OCI-LY3 (cell line): Measurements from ENCODE around the gene SUN5.
A peak's percentile ranks its signal among the peaks of the same experiment; 100 is the strongest.

Source experiments
- H2AFZ ChIP-seq: fragments of 200-600, 300-600 bp; shearing (Covaris generic); 2 replicates; pipeline ENCODE4 v1.6.0; 2014; ENCODE audit warnings: antibody characterized with exemption, low read depth, low read length
- H3K27ac ChIP-seq: fragments of 200-600, 300-600 bp; sonication (generic); 2 replicates; pipeline ENCODE4 v1.5.1; 2014; ENCODE audit warnings: mild to moderate bottlenecking, low read length, moderate library complexity, mixed read lengths
- H3K27me3 ChIP-seq: fragments of 200-600, 300-600 bp; sonication (generic); 2 replicates; pipeline ENCODE4 v1.6.1; 2014; ENCODE audit warnings: low read depth, low read length, mixed read lengths
- H3K36me3 ChIP-seq: fragments of 200-600, 300-600 bp; sonication (generic); replicated peaks from 2 replicates; pipeline ENCODE3; 2014; ENCODE audit warnings: low read depth, low read length, mixed read lengths
- H3K4me1 ChIP-seq: fragments of 300-600, 200-600 bp; sonication (generic); 2 replicates; pipeline ENCODE4 v1.6.1; 2014; ENCODE audit warnings: low read length, mixed read lengths
- H3K4me2 ChIP-seq: fragments of 200-600, 300-600 bp; sonication (generic); 2 replicates; pipeline ENCODE4 v1.6.1; 2014; ENCODE audit warnings: low read length, mixed read lengths
- H3K4me3 ChIP-seq: fragments of 300-600, 200-600 bp; sonication (generic); 2 replicates; pipeline ENCODE4 v1.5.1; 2014; ENCODE audit warnings: antibody characterized with exemption, mild to moderate bottlenecking, low read length, moderate library complexity
- H3K79me2 ChIP-seq: fragments of 300-600, 200-600 bp; shearing (Covaris generic); 2 replicates; pipeline ENCODE4 v1.6.1; 2014; ENCODE audit warnings: mild to moderate bottlenecking, low read length, mixed read lengths
- H3K9ac ChIP-seq: fragments of 300-600, 200-600 bp; shearing (Covaris generic); 2 replicates; pipeline ENCODE4 v1.6.0; 2014; ENCODE audit warnings: mild to moderate bottlenecking, low read length, moderate library complexity
- H3K9me3 ChIP-seq: fragments of 200-600, 300-600 bp; shearing (Covaris generic); 2 replicates; pipeline ENCODE4 v1.6.1; 2014; ENCODE audit warnings: low read length, mixed read lengths; ENCODE audit not compliant: insufficient read depth
- H4K20me1 ChIP-seq: fragments of 200-600, 300-600 bp; sonication (generic); 2 replicates; pipeline ENCODE4 v1.6.1; 2016; ENCODE audit warnings: low read length, mixed read lengths; ENCODE audit not compliant: insufficient read depth
- CTCF ChIP-seq: fragments of 200-600, 300-600 bp; sonication (generic); IDR thresholded peaks from 2 replicates; pipeline ENCODE4 v1.5.1; 2014; ENCODE audit warnings: antibody characterized with exemption, low read length, low read depth
- EZH2phosphoT487 ChIP-seq: fragments of 200-600 bp; shearing (Covaris generic); IDR thresholded peaks from 2 replicates; pipeline ENCODE4 v1.6.1; 2018; ENCODE audit warnings: antibody characterized with exemption, mixed run types, low read depth

Gene SUN5

GRCh38 chr20:32960849-32961731, 43.1 kb downstream of the SUN5 start:
- no peak overlapping the region for H3K4me3 ChIP-seq
- TF ChIP-seq CTCF: no peak
- TF ChIP-seq EZH2phosphoT487: no peak
- H3K27me3 ChIP-seq: no peaks in the 10 kb centered on the region
- peaks cover 3% of the 10 kb centered on the region for H3K36me3 ChIP-seq
- no peak overlapping the region for H2AFZ ChIP-seq
- H3K4me1 ChIP-seq: no peaks in the 10 kb centered on the region
- H3K27ac ChIP-seq: no peak overlapping the region
- H3K4me2 ChIP-seq: no peak overlapping the region
- H4K20me1 ChIP-seq: no peaks in the 10 kb centered on the region
- no peaks in the 10 kb centered on the region for H3K79me2 ChIP-seq
- no peak overlapping the region for H3K9ac ChIP-seq
- H3K9me3 ChIP-seq: peaks cover 6% of the 10 kb centered on the region; the same call in 1 of the 2 replicates

DNA sequence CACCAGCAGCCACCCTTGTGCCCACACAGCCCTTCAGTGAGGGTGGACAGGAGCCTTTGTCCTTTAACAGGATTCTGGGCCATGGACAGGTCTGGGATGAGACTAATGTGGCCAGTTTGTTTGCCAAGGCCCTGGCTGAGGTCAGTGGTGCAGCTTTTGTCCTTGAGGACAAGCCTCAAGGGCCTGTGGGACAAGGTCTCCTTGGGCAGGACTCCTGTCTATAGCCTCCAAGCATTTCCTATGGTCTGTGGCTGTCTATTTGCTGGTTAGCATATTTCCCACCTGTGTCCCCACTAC, 44.1 kb downstream of the SUN5 start:
- Histone ChIP-seq H3K4me3 (no peak overlapping the region), H3K79me2 (no peaks in the 10 kb centered on the region), H3K36me3 (peaks cover 3% of the 10 kb centered on the region), H3K4me1 (no peaks in the 10 kb centered on the region), H3K9me3 (peaks cover 6% of the 10 kb centered on the region; the same call in 1 of the 2 replicates), H3K9ac (no peak overlapping the region), H2AFZ (no peak overlapping the region), H3K27me3 (no peaks in the 10 kb centered on the region), H4K20me1 (no peaks in the 10 kb centered on the region), H3K27ac (no peak overlapping the region), H3K4me2 (no peak overlapping the region)
- no peak for TF ChIP-seq CTCF
- TF ChIP-seq EZH2phosphoT487: no peak

- Histone ChIP-seq H3K4me1 (no peaks in the 10 kb centered on the region), H4K20me1 (no peaks in the 10 kb centered on the region), H3K4me2 (no peak overlapping the region), H3K9me3 (peaks cover 6% of the 10 kb centered on the region; the same call in 1 of the 2 replicates), H2AFZ (no peak overlapping the region), H3K27ac (no peak overlapping the region), H3K36me3 (peaks cover 3% of the 10 kb centered on the region), H3K79me2 (no peaks in the 10 kb centered on the region), H3K4me3 (no peak overlapping the region), H3K9ac (no peak overlapping the region), H3K27me3 (no peaks in the 10 kb centered on the region)
- TF ChIP-seq CTCF (peak; percentile 5; the same call in 1 of the 2 replicates), EZH2phosphoT487 (no peak)
Measured at GRCh38 chr20:32959351-32960221, 44.6 kb downstream of the SUN5 start.

- Histone ChIP-seq H3K9me3 (peaks cover 6% of the 10 kb centered on the region; the same call in 1 of the 2 replicates), H3K4me2 (no peak overlapping the region), H3K4me3 (no peak overlapping the region), H2AFZ (no peak overlapping the region), H3K36me3 (peaks cover 3% of the 10 kb centered on the region), H3K4me1 (no peaks in the 10 kb centered on the region), H3K27ac (no peak overlapping the region), H4K20me1 (no peaks in the 10 kb centered on the region), H3K27me3 (no peaks in the 10 kb centered on the region), H3K9ac (no peak overlapping the region), H3K79me2 (no peaks in the 10 kb centered on the region)
- TF ChIP-seq EZH2phosphoT487 (no peak), CTCF (no peak)
Measured at GRCh38 chr20:32958574-32958973, 45.7 kb downstream of the SUN5 start.
